OCI-LY1 (cell line): Measurements from ENCODE around the gene AGK.

Source experiments
- EZH2 ChIP-seq: fragments of 200-600 bp; sonication (generic), shearing (Covaris generic); IDR thresholded peaks from 2 replicates; pipeline ENCODE4 v1.8.0; 2017; ENCODE audit warnings: borderline replicate concordance, mixed run types, mild to moderate bottlenecking, antibody characterized with exemption, low read length, moderate library complexity, mixed read lengths
- TF ChIP-seq, protein P1 (sequence below): fragments of 200-600 bp; sonication (generic), shearing (Covaris generic); IDR thresholded peaks from 2 replicates; pipeline ENCODE4 v1.5.1; 2017; ENCODE audit warnings: mild to moderate bottlenecking, antibody characterized with exemption, low read length, moderate library complexity, mixed read lengths

DNA sequence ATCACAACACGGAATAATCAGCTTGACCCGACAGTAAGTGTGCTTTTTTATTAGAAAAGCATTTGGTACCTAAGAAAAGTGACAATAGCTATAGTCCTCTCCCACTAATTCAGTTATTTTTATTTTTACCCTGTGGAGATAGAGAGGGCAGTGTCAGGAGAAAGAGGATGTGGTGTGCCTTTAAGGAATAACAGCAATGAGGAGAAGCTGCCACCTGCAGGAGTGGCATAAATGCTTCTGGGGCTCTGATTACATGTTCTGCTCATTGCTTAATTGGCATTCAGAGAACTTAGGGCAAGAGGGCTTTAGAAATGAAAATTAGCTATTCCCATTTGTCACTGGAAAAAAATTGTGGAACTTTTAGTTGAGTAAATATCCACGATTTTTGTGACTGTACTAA is 90.7 kb downstream of the AGK start:
- TF ChIP-seq, protein P1, sequence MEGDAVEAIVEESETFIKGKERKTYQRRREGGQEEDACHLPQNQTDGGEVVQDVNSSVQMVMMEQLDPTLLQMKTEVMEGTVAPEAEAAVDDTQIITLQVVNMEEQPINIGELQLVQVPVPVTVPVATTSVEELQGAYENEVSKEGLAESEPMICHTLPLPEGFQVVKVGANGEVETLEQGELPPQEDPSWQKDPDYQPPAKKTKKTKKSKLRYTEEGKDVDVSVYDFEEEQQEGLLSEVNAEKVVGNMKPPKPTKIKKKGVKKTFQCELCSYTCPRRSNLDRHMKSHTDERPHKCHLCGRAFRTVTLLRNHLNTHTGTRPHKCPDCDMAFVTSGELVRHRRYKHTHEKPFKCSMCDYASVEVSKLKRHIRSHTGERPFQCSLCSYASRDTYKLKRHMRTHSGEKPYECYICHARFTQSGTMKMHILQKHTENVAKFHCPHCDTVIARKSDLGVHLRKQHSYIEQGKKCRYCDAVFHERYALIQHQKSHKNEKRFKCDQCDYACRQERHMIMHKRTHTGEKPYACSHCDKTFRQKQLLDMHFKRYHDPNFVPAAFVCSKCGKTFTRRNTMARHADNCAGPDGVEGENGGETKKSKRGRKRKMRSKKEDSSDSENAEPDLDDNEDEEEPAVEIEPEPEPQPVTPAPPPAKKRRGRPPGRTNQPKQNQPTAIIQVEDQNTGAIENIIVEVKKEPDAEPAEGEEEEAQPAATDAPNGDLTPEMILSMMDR, result 0 out of 2 replicates have a peak, but pooled peaks have one; percentile 5
- TF ChIP-seq EZH2, result no peak
